Activated T-helper 2 cell treated with anti-CD3 and anti-CD28 coated beads, Interferon-gamma antibody, Interleukin-2, Interleukin-4, amounts not matched to agents 10 μg/mL and 5 μg/mL and 100 μg/mL, durations not matched to agents 14 hours and 24 hours and 36 hours (primary cell): ENCODE data around the gene RPUSD1. TPM values are rescaled to one million over a fixed set of nuclear protein-coding genes. Genes with fewer than 3 reads are reported as not detected.
A peak's percentile ranks its signal among the peaks of the same experiment; 100 is the strongest.
"Not testable (repeated sequence)": the region's sequence is repeated elsewhere in the genome, so short reads cannot be mapped to it uniquely, and the experiment has no call there.

ENCODE experiments used
- DNase-seq: peaks from one replicate; pipeline ENCODE4 v3.0.0; 2021; ENCODE audit warnings: low spot score
- H3K27ac Mint-ChIP-seq: one replicate; pipeline ENCODE4 v1.8.0; 2021; ENCODE audit warnings: mixed read lengths
- H3K27me3 Mint-ChIP-seq: one replicate; pipeline ENCODE4 v1.8.0; 2021; ENCODE audit warnings: low read depth, mixed read lengths
- H3K36me3 Mint-ChIP-seq: one replicate; pipeline ENCODE4 v1.8.0; 2021; ENCODE audit warnings: low read depth, mixed read lengths
- H3K4me1 Mint-ChIP-seq: one replicate; pipeline ENCODE4 v1.8.0; 2021; ENCODE audit warnings: low read depth, mixed read lengths
- H3K4me3 Mint-ChIP-seq: one replicate; pipeline ENCODE4 v1.8.0; 2021; ENCODE audit warnings: low read depth, mild to moderate bottlenecking, moderate library complexity, mixed read lengths
- H3K9me3 Mint-ChIP-seq: one replicate; pipeline ENCODE4 v1.8.0; 2021; ENCODE audit warnings: mixed read lengths
- intact Hi-C: fragments of 100-400 bp; cut with micrococcal nuclease; formaldehyde crosslinking; loops from one replicate; pipeline ENCODE4 v1.15.1; 2023
- total RNA-seq: library from RNA; stranded (reverse); gene quantifications from 2 replicates; pipeline ENCODE4 v1.2.3, GENCODE V29; 2022

Gene RPUSD1, protein sequence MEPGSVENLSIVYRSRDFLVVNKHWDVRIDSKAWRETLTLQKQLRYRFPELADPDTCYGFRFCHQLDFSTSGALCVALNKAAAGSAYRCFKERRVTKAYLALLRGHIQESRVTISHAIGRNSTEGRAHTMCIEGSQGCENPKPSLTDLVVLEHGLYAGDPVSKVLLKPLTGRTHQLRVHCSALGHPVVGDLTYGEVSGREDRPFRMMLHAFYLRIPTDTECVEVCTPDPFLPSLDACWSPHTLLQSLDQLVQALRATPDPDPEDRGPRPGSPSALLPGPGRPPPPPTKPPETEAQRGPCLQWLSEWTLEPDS
- 35.1 and 35.3 TPM in 2 replicates for total RNA-seq

DNA sequence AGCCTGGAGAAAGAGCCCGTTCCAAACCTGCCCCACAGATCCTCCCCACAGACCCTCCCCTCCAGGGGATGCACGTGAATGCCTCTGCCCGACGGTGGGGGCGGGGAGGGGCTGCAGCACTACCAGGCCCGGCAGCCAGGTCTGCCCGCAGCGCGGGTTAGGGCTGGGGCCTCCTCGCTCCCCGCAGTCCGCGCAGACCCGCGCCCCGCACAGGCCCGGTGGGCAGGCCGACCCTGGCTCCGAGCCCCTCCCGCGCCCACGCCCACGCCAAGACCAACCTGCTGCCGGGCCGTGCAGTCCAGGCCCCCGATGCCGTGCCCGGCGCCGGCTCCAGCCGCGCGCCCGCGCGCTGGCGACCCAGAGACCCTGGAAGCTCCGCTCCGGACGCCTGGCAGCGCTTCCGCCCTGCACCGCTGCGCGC is at the start of gene RPUSD1:
RPUSD1 (minus strand) TSS at position 404 of the 421 bp plus-strand sequence. CDS start 644 bp downstream, outside the sequence.
- intact Hi-C loops, result loop anchor here (5.0 kb wide), 1 partner anchor 46 kb away; the partner anchor contains the start of gene CIAO3
- H3K27me3 Mint-ChIP-seq, result no peaks in the 10 kb centered on the region
- H3K4me1 Mint-ChIP-seq, result peaks cover 5% of the 10 kb centered on the region
- peaks cover 23% of the 10 kb centered on the region for H3K36me3 Mint-ChIP-seq
- DNase-seq, result no peak
- no peaks in the 10 kb centered on the region for H3K9me3 Mint-ChIP-seq
- peak within 1 kb of the TSS; percentile 68 for H3K27ac Mint-ChIP-seq
- H3K4me3 Mint-ChIP-seq, result peak within 1 kb of the TSS; percentile 86

DNA sequence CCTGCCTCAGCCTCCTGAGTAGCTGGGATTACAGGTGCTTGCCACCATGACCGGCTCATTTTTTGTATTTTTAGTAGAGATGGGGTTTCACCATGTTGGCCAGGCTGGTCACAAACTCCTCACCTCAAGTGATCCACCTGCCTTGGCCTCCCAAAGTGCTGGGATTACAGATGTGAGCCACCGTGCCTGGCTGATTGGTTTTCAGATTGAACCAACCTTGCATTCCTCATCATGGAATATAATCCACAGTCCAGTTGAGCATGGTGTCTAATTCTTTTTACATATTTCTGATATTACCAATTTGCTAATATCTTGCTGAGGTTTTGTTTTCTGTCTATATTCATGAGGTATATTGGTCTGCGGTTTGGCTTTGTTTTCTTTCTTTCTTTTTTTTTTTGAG is 48.6 kb upstream of the RPUSD1 start:
- H3K36me3 Mint-ChIP-seq, H3K27ac Mint-ChIP-seq, H3K4me1 Mint-ChIP-seq, H3K4me3 Mint-ChIP-seq, H3K27me3 Mint-ChIP-seq, intact Hi-C loops, DNase-seq: not testable (repeated sequence)
- H3K9me3 Mint-ChIP-seq, result peaks cover 26% of the 10 kb centered on the region

DNA sequence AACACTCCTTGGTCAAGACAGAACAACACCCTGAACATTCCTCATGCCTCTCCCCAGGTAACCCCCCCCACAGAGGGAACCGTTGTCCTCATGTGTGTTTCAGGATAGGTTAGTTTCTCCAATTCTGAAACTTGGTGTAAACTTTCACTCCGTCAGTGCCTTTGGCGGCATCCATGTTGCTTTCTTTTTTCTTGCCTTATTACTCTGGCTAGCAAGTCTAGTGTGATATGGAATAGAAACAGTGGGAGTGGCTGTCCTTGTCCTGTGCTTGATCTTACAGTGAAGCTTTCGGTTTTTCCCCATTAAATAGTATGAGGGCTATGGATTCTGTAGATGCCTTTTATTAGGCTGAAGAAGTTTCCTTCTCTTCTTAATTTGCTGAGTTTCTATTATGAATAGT is 48.0 kb upstream of the RPUSD1 start:
- Mint-ChIP-seq H3K27ac (no peak overlapping the region), H3K4me1 (no peaks in the 10 kb centered on the region), H3K27me3 (no peaks in the 10 kb centered on the region), H3K9me3 (peaks cover 26% of the 10 kb centered on the region), H3K36me3 (no peaks in the 10 kb centered on the region), H3K4me3 (no peak overlapping the region)
- intact Hi-C loops, result no loop called here
- DNase-seq, result no peak

DNA sequence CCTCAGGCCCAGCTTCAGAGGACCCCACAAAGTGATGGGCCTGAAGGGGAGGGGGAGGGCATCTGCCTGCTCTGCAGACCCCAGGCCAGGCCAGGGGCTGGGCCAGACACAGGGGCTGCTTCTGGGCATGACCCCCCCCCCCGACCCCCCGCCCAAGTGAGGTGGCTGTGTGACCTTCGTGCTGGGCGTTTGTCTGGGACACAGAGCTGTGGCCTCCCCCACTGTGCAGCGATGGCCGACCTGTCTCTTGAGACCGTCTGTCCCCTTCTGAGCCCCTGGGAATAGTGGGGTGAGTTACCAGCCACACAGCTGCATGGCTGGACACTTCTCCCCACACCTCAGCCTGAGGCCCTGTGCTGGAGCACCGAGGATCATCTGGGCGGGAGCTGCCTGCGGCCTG is 47.2 kb upstream of the RPUSD1 start:
- Mint-ChIP-seq H3K4me3 (no peak overlapping the region), H3K9me3 (peaks cover 26% of the 10 kb centered on the region), H3K27me3 (no peaks in the 10 kb centered on the region), H3K36me3 (no peaks in the 10 kb centered on the region), H3K27ac (no peak overlapping the region), H3K4me1 (no peaks in the 10 kb centered on the region)
- no peak for DNase-seq
- intact Hi-C loops, result no loop called here

DNA sequence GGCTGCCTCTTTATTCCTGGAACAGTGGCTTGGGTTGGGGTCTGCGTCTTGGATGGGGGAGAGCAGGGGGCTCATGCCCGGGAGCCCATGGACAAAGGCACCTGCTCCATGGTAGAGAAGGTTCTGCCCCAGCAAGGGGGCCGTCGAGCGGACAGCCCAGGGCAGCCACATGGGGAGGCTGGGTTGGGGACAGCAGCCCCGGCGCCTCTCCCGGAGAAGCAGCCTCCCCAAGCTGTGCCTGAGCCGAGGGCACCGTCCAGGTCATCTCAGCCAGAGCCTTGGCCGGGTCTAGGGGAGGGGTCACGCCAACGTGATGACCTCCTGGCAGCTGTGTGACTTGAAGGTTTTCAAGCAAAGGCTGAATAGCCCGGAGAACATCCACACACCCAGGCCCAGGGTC is 45.2 kb upstream of the RPUSD1 start:
- Mint-ChIP-seq H3K27ac (no peak overlapping the region), H3K27me3 (no peaks in the 10 kb centered on the region), H3K4me3 (no peak overlapping the region), H3K36me3 (no peaks in the 10 kb centered on the region), H3K9me3 (peaks cover 23% of the 10 kb centered on the region), H3K4me1 (no peaks in the 10 kb centered on the region)
- DNase-seq, result no peak
- intact Hi-C loops, result no loop called here

DNA sequence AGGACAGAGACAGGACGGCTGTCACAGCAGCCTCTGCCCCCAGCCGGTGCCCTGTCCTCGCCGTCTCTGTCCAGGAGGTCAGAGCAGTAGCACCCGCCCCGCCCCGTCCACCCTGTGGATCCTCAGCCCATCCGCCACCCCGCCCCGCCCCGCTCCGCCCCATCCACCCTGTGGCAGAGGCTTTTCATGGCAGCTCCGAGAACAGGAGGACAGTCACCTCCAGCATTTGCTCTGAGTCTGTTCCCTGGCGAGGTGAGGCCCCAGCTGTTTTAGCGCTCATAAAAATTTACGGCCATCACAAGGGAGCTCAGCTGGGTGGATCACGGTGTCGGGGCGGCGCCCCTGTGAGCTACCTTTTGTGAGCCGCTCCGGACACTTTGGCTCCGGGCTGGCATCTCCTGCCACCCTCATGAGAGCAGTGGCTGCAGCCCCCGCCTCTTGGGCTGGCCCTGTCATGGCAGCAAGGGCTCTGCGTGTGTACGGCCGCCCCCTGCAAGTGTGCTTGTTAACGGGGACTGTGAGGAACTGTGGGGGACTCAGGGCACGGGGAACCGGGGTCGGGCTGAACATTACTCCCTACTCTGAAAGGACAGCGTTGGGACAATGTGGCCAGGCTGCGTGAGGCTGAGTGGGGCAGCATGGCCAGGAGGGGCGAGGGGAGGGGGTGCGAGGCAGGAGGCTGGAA is 44.6 kb upstream of the RPUSD1 start:
- DNase-seq, result no peak
- no peak overlapping the region for H3K4me3 Mint-ChIP-seq
- no peaks in the 10 kb centered on the region for H3K36me3 Mint-ChIP-seq
- no peak overlapping the region for H3K27ac Mint-ChIP-seq
- intact Hi-C loops, result no loop called here
- H3K9me3 Mint-ChIP-seq, result peaks cover 21% of the 10 kb centered on the region
- H3K27me3 Mint-ChIP-seq, result no peaks in the 10 kb centered on the region
- no peaks in the 10 kb centered on the region for H3K4me1 Mint-ChIP-seq

DNA sequence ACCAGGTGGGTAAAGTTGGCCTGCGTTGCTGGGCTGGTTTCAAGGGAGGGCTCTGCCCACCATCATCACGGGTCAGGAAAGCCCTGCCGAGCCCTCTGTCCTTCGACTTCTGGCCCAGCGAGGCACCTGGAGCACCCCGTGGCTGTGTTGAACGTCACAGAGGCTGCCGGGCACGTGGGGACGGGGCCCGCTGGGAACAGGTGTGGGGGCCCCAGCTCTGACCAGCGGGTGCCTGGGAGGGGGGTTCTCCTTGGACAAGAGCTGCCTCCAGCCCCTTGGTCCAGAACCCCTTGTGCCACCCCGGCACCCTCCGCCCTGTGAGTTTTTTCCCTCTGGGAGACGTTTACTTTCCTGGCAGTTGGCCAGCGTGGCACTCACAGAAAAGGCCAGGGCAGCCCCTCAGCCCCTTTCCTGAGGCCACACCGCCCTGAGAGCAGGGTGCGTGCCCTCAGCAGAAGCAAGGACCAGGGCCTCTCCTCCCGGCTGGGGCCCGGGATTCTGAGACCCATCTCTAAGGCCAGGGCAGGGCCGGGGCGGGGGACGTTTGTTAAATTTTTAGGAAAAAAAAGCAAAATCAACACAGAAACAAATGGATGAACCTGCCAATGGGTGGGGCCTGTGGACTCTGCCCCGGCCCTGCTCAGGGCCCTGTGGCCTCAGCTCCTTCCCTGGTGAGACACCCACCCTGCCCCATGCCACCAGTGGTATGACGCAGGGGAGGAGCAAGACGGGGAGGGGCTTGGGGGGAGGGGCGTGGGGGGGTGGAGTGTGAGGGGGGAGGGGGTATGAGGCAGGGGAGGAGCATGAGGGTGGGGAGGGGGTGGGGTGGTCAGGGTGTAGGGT is 43.6 kb upstream of the RPUSD1 start:
- Mint-ChIP-seq H3K4me1 (no peaks in the 10 kb centered on the region), H3K27ac (no peak overlapping the region), H3K9me3 (peaks cover 18% of the 10 kb centered on the region), H3K27me3 (no peaks in the 10 kb centered on the region), H3K36me3 (no peaks in the 10 kb centered on the region), H3K4me3 (no peak overlapping the region)
- DNase-seq, result no peak
- intact Hi-C loops, result no loop called here

DNA sequence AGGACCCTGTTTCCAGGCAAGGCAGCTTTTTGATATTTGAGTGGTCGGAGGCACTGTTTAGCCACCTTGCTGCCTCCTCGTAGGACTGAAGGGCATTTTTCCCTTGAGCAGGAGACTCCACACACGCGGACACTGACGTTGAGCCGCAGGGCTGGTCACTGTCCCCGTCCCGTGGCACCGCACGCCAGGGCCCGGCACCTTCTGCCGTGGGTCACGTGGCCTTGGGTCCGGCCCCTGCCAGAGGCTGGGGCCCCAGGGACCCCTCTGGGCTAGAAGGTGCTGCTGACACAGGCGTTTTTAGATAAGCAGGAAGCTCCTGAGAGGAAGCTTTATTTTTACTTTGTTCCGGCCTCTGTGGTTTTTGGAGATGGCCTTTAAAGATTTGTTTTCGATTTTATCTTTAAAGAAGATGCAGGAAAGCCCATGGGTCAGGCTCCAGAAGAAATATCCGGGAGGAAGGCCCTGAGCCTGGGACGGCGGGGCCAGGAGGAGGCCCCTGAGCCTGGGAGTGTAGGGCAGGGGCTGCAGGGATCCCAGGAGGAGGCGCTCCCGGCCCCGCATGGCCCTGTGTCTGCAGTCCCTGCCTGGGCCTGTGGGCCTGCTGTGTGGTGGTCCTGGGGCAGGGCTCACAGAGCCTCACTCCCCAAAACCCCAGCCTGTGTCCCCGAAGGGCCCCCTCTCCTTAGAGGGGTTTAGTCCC is 42.8 kb upstream of the RPUSD1 start:
- peaks cover 10% of the 10 kb centered on the region for H3K9me3 Mint-ChIP-seq
- H3K27me3 Mint-ChIP-seq, result no peaks in the 10 kb centered on the region
- intact Hi-C loops, result no loop called here
- no peaks in the 10 kb centered on the region for H3K4me1 Mint-ChIP-seq
- no peaks in the 10 kb centered on the region for H3K36me3 Mint-ChIP-seq
- H3K27ac Mint-ChIP-seq, result no peak overlapping the region
- H3K4me3 Mint-ChIP-seq, result no peak overlapping the region
- no peak for DNase-seq

DNA sequence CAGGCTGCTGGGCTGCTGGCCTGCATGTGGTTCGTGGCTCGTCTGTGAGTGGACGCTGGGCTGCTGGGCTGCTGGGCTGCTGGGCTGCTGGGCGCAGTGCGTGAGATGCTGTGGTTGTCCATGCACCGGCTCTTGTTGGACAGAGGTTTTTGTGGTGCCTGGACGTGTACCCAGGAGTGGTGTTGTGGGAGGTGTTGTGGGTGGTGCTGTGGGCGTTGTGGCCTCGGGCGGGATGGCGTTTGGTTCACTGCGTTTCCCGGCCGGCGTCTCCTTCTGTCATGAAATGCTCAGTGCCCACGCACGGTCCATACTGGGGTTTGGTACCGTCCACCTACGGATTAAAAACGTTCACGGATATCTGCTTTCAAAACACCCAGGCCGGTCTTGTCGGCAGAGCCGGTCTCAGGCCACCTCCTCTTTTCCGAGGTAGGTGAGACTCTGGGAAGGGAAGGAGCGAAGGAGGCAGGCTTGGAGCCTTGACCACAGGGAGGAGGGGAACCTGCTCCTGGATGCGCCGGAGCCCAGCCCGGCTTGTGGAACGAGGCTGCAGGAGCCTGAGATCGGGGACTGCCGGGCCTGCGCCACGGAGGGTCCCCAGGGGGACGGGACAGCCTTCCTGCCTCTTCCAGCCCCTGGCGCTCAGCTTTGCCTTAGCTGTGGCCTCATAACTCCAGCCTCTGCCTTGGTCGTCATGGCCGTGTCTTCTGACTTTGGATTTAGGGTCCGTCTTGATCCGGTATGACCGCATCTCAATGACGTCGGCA is 42.1 kb upstream of the RPUSD1 start:
- no peak overlapping the region for H3K4me3 Mint-ChIP-seq
- H3K27me3 Mint-ChIP-seq, result no peaks in the 10 kb centered on the region
- no peak overlapping the region for H3K27ac Mint-ChIP-seq
- H3K4me1 Mint-ChIP-seq, result no peaks in the 10 kb centered on the region
- intact Hi-C loops, result no loop called here
- no peak for DNase-seq
- peaks cover 5% of the 10 kb centered on the region for H3K9me3 Mint-ChIP-seq
- H3K36me3 Mint-ChIP-seq, result no peaks in the 10 kb centered on the region

DNA sequence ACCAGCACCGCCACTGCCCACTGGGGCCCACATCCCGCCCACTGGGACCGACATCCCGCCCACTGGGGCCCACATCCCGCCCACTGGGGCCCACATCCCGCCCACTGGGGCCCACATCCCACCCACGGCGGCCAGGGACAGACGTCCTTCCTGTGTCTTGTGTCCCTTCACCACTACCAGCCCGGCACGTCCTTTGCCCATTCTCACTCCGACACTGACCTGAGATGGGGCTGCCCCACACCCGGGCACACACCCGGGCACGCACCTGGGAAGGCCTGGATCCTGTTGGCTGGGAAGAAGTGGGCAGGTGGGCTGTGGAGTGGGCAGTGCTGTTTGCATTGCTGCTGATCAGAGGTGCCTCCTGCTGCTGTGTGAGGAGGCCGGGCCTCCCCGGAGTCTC is 40.7 kb upstream of the RPUSD1 start:
- intact Hi-C loops, result no loop called here
- no peaks in the 10 kb centered on the region for H3K4me1 Mint-ChIP-seq
- DNase-seq, result no peak
- no peaks in the 10 kb centered on the region for H3K36me3 Mint-ChIP-seq
- no peak overlapping the region for H3K4me3 Mint-ChIP-seq
- peaks cover under 1% of the 10 kb centered on the region for H3K9me3 Mint-ChIP-seq
- H3K27me3 Mint-ChIP-seq, result no peaks in the 10 kb centered on the region
- no peak overlapping the region for H3K27ac Mint-ChIP-seq

DNA sequence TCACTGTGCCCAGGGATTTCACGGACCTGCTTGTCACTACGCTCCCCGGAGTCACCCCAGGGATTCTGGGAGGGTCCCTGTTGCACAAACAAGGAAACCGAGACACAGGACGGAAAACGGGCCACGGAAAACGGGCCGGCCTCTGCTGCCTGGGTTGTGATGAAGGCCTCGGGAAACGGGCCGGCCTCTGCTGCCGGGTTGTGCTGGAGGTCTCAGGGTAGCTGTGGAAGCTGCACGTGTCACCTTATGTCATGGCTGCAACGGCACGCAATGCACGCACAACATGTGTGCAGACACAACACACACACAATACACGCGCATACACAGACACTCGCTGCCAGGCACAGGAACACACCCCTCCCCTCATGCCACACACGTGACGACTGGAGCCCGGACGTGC is 39.3 kb upstream of the RPUSD1 start:
- no peak overlapping the region for H3K27ac Mint-ChIP-seq
- no peak overlapping the region for H3K4me3 Mint-ChIP-seq
- DNase-seq, result no peak
- intact Hi-C loops, result no loop called here
- no peaks in the 10 kb centered on the region for H3K27me3 Mint-ChIP-seq
- H3K36me3 Mint-ChIP-seq, result no peaks in the 10 kb centered on the region
- H3K4me1 Mint-ChIP-seq, result no peaks in the 10 kb centered on the region
- no peaks in the 10 kb centered on the region for H3K9me3 Mint-ChIP-seq
